Stomach (tissue), 9 donors: ENCODE measurements around the gene ZSCAN20. TPM values are rescaled to one million over a fixed set of nuclear protein-coding genes. Genes with fewer than 3 reads are reported as not detected.

ENCODE experiments used
- DNase-seq, 2 donors: peaks; one replicate each; pipeline versions ENCODE4 v3.0.0 to v3.0.0-alpha.2; 2013 to 2019
- H3K27ac ChIP-seq, 5 donors: fragments of 200-600 bp in 4 of 5; sonication (generic) in 4 of 5; one replicate each; pipeline ENCODE4 v1.5.1; 2013 to 2019; ENCODE audit warnings: mild to moderate bottlenecking in 1 of 5, moderate library complexity in 1 of 5
- H3K27me3 ChIP-seq, 3 donors: fragments of 200-600 bp; sonication (generic); one replicate each; pipeline ENCODE4 v1.5.1; 2017 to 2019; ENCODE audit warnings: mixed run types in 1 of 3
- H3K36me3 ChIP-seq, 4 donors: fragments of 200-600 bp; sonication (generic); 1 replicate in 3 of 4; 2 replicates in 1 of 4; pipeline ENCODE4 v1.5.1; 2016 to 2019
- H3K4me1 ChIP-seq, 4 donors: fragments of 200-600 bp; sonication (generic); one replicate each; pipeline ENCODE4 v1.5.1; 2016 to 2019
- H3K4me3 ChIP-seq, 4 donors: fragments of 200-600 bp; sonication (generic) in 3 of 4; one replicate each; pipeline ENCODE4 v1.5.1; 2016 to 2019; ENCODE audit warnings: mild to moderate bottlenecking in 1 of 4
- H3K9me3 ChIP-seq, 4 donors: fragments of 200-600 bp; sonication (generic); one replicate each; pipeline ENCODE4 v1.5.1; 2016 to 2019
- EP300 ChIP-seq: sonication (generic); formaldehyde crosslinking; IDR thresholded peaks from one replicate; pipeline ENCODE4 v1.6.1; 2017; ENCODE audit warnings: antibody characterized with exemption
- POLR2A ChIP-seq, 4 donors: fragments of 450-650 bp; IDR thresholded peaks; one replicate each; pipeline ENCODE4 v1.6.1; 2016; ENCODE audit warnings: antibody characterized with exemption in 4 of 4, control low read depth in 2 of 4, mild to moderate bottlenecking in 1 of 4, moderate library complexity in 1 of 4
- POLR2AphosphoS5 ChIP-seq, 3 donors: sonication (generic); formaldehyde crosslinking; IDR thresholded peaks; one replicate each; pipeline ENCODE4 v1.6.1; 2016; ENCODE audit warnings: antibody characterized with exemption in 3 of 3
- WGBS, 5 donors: extraction: QIAGEN DNeasy Blood & Tissue Kit in 3 of 5; methylation state at CpG; one replicate each; pipeline versions ENCODE4 v1.1.5 to v1.1.7; 2013 to 2018; 5-methylcytosine and 5-hydroxymethylcytosine counted together
- intact Hi-C: fragments of 100-400 bp; cut with DNase I; formaldehyde crosslinking; loops from one replicate; pipeline ENCODE4 v1.15.1; 2023; ENCODE audit warnings: low total_unique reads
- polyA plus RNA-seq, 3 donors: library from polyadenylated mRNA; stranded (reverse); fragments of 200-250 nt; gene quantifications; one replicate each; pipeline ENCODE4 v1.2.3, GENCODE V29; 2013
- total RNA-seq, 5 donors: library from RNA; depleted of rRNA; stranded (reverse); fragments of >200 nt; gene quantifications; one replicate each; pipeline versions ENCODE4 v1.1.0 to v1.2.3, GENCODE V29; 2014 to 2016
- TF ChIP-seq, protein P1 (sequence below), 7 experiments: fragments of 450-650 bp in 4 of 7; fragments of 200-600 bp in 3 of 7; sonication (generic) in 3 of 7; IDR thresholded peaks; one replicate each; pipeline ENCODE4 v1.5.1; 2016 to 2019; ENCODE audit warnings: antibody characterized with exemption in 7 of 7, control low read depth in 2 of 7, mild to moderate bottlenecking in 1 of 7
- donor health status: healthy with polysubstance abuse.
- donor health status: Bipolar disorder and iron deficiency.
- donor health status: healthy.

ZSCAN20 gene
- total and polyA plus RNA-seq, 8 donors, result 0.29 to 8.4 (median 0.87) TPM

DNA sequence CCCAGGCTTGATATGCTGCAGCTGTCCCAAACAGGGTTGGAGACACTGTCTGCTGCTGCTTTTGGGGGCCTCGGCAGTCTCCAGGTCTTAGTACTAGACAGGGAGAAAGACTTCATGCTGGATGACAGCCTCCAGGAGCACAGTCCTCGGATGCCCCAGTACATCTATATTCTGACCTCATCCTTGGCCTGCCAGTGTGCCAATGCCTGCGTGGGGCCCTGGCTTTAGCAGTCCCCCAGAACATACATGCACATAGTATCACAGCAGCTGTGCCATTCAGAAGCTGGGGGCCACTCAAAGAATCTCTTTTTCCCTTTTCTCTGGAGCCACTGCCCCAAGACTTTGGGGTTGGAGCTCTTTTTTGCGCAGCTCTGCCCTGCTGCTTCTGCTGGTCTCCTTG lies 4.4 kb upstream of the ZSCAN20 start:
- Histone ChIP-seq H3K4me3 (no peak overlapping the region), H3K27ac (no peak overlapping the region), H3K9me3 (no peaks in the 10 kb centered on the region), H3K36me3 (no peaks in the 10 kb centered on the region), H3K27me3 (no peaks in the 10 kb centered on the region), H3K4me1 (peaks cover 2 to 37% (median 21%) of the 10 kb centered on the region in 4 donors)
- WGBS, 5 donors, result 79 to 86% (median 82%) methylated on average over 3 to 4 of the region's 4 CpGs
- DNase-seq, result no peak
- intact Hi-C loops, result loop anchor here (10.0 kb wide), 2 partner anchors 103 to 173 kb away; no protein-coding TSS in a partner anchor
- TF ChIP-seq POLR2AphosphoS5 (IDR thresholded peaks at IDR 0.05) (no peak), POLR2A (IDR thresholded peaks at IDR 0.05) (no peak), EP300 (no peak)
- TF ChIP-seq, protein P1, sequence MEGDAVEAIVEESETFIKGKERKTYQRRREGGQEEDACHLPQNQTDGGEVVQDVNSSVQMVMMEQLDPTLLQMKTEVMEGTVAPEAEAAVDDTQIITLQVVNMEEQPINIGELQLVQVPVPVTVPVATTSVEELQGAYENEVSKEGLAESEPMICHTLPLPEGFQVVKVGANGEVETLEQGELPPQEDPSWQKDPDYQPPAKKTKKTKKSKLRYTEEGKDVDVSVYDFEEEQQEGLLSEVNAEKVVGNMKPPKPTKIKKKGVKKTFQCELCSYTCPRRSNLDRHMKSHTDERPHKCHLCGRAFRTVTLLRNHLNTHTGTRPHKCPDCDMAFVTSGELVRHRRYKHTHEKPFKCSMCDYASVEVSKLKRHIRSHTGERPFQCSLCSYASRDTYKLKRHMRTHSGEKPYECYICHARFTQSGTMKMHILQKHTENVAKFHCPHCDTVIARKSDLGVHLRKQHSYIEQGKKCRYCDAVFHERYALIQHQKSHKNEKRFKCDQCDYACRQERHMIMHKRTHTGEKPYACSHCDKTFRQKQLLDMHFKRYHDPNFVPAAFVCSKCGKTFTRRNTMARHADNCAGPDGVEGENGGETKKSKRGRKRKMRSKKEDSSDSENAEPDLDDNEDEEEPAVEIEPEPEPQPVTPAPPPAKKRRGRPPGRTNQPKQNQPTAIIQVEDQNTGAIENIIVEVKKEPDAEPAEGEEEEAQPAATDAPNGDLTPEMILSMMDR (IDR thresholded peaks at IDR 0.05), result no peak

DNA sequence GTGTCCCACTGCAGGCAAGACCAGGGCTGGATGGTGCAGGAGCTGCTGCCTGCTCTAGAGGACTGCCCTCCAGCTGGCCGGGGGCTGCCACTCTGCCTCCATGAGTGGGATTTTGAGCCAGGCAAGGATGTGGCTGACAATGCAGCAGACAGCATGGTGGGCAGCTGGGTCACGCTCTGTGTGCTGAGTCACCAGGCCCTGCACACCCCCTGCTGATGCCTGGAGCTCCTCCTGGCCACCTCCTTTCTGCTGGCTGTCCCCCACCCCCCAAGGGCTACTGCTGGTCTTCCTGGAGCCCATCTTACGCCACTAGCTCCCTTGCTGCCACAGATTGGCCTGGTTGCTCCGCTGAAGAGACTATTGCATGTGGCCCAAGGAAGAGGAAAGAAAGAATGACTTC lies 3.9 kb upstream of the ZSCAN20 start:
- no peaks in the 10 kb centered on the region for H3K27me3 ChIP-seq
- no peak overlapping the region for H3K27ac ChIP-seq
- no peaks in the 10 kb centered on the region for H3K9me3 ChIP-seq
- WGBS, 5 donors, result 81 to 90% (median 84%) methylated on average over 4 of the region's 4 CpGs
- H3K4me3 ChIP-seq, result no peak overlapping the region
- H3K4me1 ChIP-seq, result peaks cover 6 to 42% (median 26%) of the 10 kb centered on the region in 4 donors
- intact Hi-C loops, result loop anchor here (10.0 kb wide), 2 partner anchors 104 to 174 kb away; no protein-coding TSS in a partner anchor
- TF ChIP-seq EP300 (no peak), POLR2A (IDR thresholded peaks at IDR 0.05) (no peak), POLR2AphosphoS5 (IDR thresholded peaks at IDR 0.05) (no peak)
- TF ChIP-seq, protein P1 (IDR thresholded peaks at IDR 0.05), result no peak
- H3K36me3 ChIP-seq, result no peaks in the 10 kb centered on the region
- no peak for DNase-seq

DNA sequence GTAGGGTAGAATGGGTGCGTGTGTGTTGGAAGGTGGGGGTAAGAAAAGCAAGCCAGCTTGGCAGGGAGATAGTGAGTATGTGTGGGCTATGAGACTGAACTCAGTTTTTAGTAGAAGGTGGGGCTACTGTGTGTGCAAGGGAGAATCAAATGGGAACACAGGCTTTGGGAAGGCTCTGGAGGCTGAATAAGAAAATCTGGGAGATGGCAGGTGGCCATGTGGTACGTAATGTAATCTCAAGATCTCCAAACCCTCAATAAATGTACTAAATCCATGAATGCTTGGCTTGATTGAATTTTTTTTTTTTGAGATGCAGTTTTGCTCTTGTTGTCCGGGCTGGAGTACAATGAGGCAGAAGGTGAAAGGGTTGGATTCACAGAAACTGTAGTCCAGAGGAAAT lies 3.5 kb upstream of the ZSCAN20 start:
- WGBS, 5 donors, result 61 to 77% (median 70%) methylated on average over 3 of the region's 3 CpGs
- intact Hi-C loops, result loop anchor here (10.0 kb wide), 2 partner anchors 104 to 174 kb away; no protein-coding TSS in a partner anchor

DNA sequence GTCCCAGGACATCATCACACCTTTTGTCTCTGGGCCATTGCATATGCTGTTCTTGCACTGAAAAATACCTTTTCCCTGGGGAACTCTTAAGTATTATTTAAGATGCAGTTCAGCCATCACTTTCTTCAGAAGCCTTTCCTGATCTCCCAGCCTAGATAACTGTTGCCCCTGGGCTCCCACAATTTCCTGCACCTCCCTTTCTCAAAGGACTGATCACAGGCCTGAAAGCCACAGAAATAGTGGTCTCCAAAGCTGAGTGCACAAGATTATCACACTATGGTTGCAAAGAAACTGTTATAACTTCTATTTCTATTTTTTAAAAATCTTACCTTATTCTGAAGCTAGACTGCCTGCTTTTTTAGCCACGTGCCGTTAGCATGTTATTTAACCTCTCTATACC lies 2.8 kb upstream of the ZSCAN20 start:
- no peaks in the 10 kb centered on the region for H3K36me3 ChIP-seq
- H3K27me3 ChIP-seq, result no peaks in the 10 kb centered on the region
- peak overlapping the region in 2 of 5 donors; percentile 84 for H3K27ac ChIP-seq
- TF ChIP-seq, protein P1 (IDR thresholded peaks at IDR 0.05), result no peak
- TF ChIP-seq POLR2AphosphoS5 (IDR thresholded peaks at IDR 0.05), result no peak
- no peak for TF ChIP-seq POLR2A (IDR thresholded peaks at IDR 0.05)
- no peak for TF ChIP-seq EP300
- peaks cover 6 to 52% (median 33%) of the 10 kb centered on the region in 4 donors for H3K4me1 ChIP-seq
- 88 to 96% (median 92%) methylated on average over 2 of the region's 2 CpGs for WGBS, 5 donors
- intact Hi-C loops, result loop anchor here (10.0 kb wide), 2 partner anchors 105 to 175 kb away; no protein-coding TSS in a partner anchor
- no peak overlapping the region for H3K4me3 ChIP-seq
- no peaks in the 10 kb centered on the region for H3K9me3 ChIP-seq
- no peak for DNase-seq

More for the DNA sequence above, 3.5 kb upstream of the ZSCAN20 start:
- no peak overlapping the region for H3K27ac ChIP-seq
- no peak overlapping the region for H3K4me3 ChIP-seq
- peaks cover 6 to 47% (median 30%) of the 10 kb centered on the region in 4 donors for H3K4me1 ChIP-seq
- TF ChIP-seq, protein P1 (IDR thresholded peaks at IDR 0.05), result no peak
- TF ChIP-seq POLR2AphosphoS5 (IDR thresholded peaks at IDR 0.05), result no peak
- no peaks in the 10 kb centered on the region for H3K9me3 ChIP-seq
- no peaks in the 10 kb centered on the region for H3K36me3 ChIP-seq
- no peaks in the 10 kb centered on the region for H3K27me3 ChIP-seq
- DNase-seq, result no peak
